SK-N-SH (cell line): Measurements from ENCODE around the gene MPC2. TPM values are rescaled to one million over a fixed set of nuclear protein-coding genes. Genes with fewer than 3 reads are reported as not detected.

Experiments
- CTCF ChIA-PET: fragments of 300-600, 350-600 bp; formaldehyde crosslinking; extraction: SDS; loops from one replicate; lab custom pipeline; 2021; lab: Yijun Ruan, JAX
- POLR2A ChIA-PET: fragments of 350-600 bp; sonication (Branson Sonifier 250); formaldehyde crosslinking; extraction: SDS; loops from one replicate; lab custom pipeline; 2020; ENCODE audit warnings: antibody characterized with exemption, inconsistent platforms; lab: Yijun Ruan, JAX
- DNase-seq: peaks from one replicate; pipeline ENCODE4 v3.0.0; 2012
- H2AFZ ChIP-seq: fragments of 200-600 bp; sonication (generic); 2 replicates; pipeline ENCODE4 v1.8.1; 2016; ENCODE audit warnings: antibody characterized with exemption, mild to moderate bottlenecking, low read depth
- H3F3A ChIP-seq: fragments of 200-600 bp; sonication (generic); replicated peaks from 2 replicates; pipeline ENCODE3; 2016; ENCODE audit warnings: antibody characterized with exemption, mild to moderate bottlenecking; ENCODE audit not compliant: insufficient read depth
- H3K27ac ChIP-seq, 2 experiments: fragments of 200-500 bp in 1 of 2; fragments of 200-600 bp in 1 of 2; sonication (Bioruptor generic) in 1 of 2; sonication (generic), shearing (Covaris generic) in 1 of 2; 2 replicates each; pipeline versions ENCODE4 v1.5.1 to v1.6.1; 2014 to 2016; ENCODE audit warnings: low read depth in 2 of 2, inconsistent platforms in 1 of 2, low read length in 1 of 2, mild to moderate bottlenecking in 1 of 2, mixed read lengths in 1 of 2
- H3K27me3 ChIP-seq: fragments of 200-600 bp; sonication (generic), shearing (Covaris generic); 2 replicates; pipeline ENCODE4 v1.6.1; 2016; ENCODE audit warnings: mixed run types; ENCODE audit not compliant: insufficient read depth
- H3K36me3 ChIP-seq, 2 experiments: fragments of 200-500 bp in 1 of 2; fragments of 200-600 bp in 1 of 2; sonication (Bioruptor generic) in 1 of 2; sonication (generic) in 1 of 2; replicated peaks in 1 of 2; 2 replicates each; pipeline versions ENCODE3 to v1.5.1; 2014 to 2016; ENCODE audit warnings: low read length in 1 of 2, mild to moderate bottlenecking in 1 of 2; ENCODE audit not compliant: insufficient read depth in 2 of 2, control insufficient read depth in 1 of 2
- H3K4me1 ChIP-seq, 2 experiments: fragments of 200-500 bp in 1 of 2; fragments of 200-600 bp in 1 of 2; sonication (Bioruptor generic) in 1 of 2; sonication (generic), shearing (Covaris generic) in 1 of 2; 2 replicates each; pipeline versions ENCODE4 v1.5.1 to v1.6.1; 2014 to 2016; ENCODE audit warnings: low read depth in 1 of 2, low read length in 1 of 2, mixed run types in 1 of 2; ENCODE audit not compliant: insufficient read depth in 2 of 2, control insufficient read depth in 1 of 2
- H3K4me2 ChIP-seq: fragments of 200-600 bp; sonication (generic), shearing (Covaris generic); 2 replicates; pipeline ENCODE4 v1.6.1; 2017; ENCODE audit warnings: mixed run types
- H3K4me3 ChIP-seq, 2 experiments: fragments of 200-500 bp in 1 of 2; fragments of 200-600 bp in 1 of 2; sonication (Bioruptor generic) in 1 of 2; sonication (generic), shearing (Covaris generic) in 1 of 2; 2 replicates each; pipeline versions ENCODE4 v1.5.1 to v1.8.1; 2014 to 2016; ENCODE audit warnings: low read depth in 2 of 2, inconsistent platforms in 1 of 2, low read length in 1 of 2, mild to moderate bottlenecking in 1 of 2, mixed read lengths in 1 of 2, moderate library complexity in 1 of 2
- H3K79me2 ChIP-seq: fragments of 200-600 bp; sonication (generic); 2 replicates; pipeline ENCODE4 v1.8.1; 2017; ENCODE audit warnings: mild to moderate bottlenecking; ENCODE audit not compliant: insufficient read depth
- H3K9ac ChIP-seq: fragments of 200-600 bp; sonication (generic); 2 replicates; pipeline ENCODE4 v1.6.1; 2017; ENCODE audit warnings: mixed run types
- H3K9me2 ChIP-seq: fragments of 200-600 bp; sonication (generic); 2 replicates; pipeline ENCODE4 v1.6.1; 2017; ENCODE audit warnings: mixed run types
- H3K9me3 ChIP-seq: fragments of 200-600 bp; sonication (generic); 2 replicates; pipeline ENCODE4 v1.6.1; 2017; ENCODE audit warnings: mixed run types, mild to moderate bottlenecking, moderate library complexity
- H4K20me1 ChIP-seq: fragments of 200-600 bp; sonication (generic); 2 replicates; pipeline ENCODE4 v1.6.1; 2017; ENCODE audit warnings: mild to moderate bottlenecking, mixed run types; ENCODE audit not compliant: insufficient read depth
- CHD2 ChIP-seq: fragments of 150-350 bp; IDR thresholded peaks from 2 replicates; pipeline ENCODE4 v1.6.1; 2018; ENCODE audit warnings: low read length; ENCODE audit not compliant: partially characterized antibody
- FOXJ3 ChIP-seq: sonication (generic); formaldehyde crosslinking; IDR thresholded peaks from 2 replicates; pipeline ENCODE4 v1.5.1; 2020; ENCODE audit warnings: mild to moderate bottlenecking, missing genetic modification reagents
- GATA2 ChIP-seq: sonication (generic); formaldehyde crosslinking; IDR thresholded peaks from 2 replicates; pipeline ENCODE4 v1.5.0; 2020; ENCODE audit warnings: mild to moderate bottlenecking, missing genetic modification reagents
- JUND ChIP-seq: IDR thresholded peaks from 2 replicates; pipeline ENCODE4 v1.4.0; 2012
- MEF2A ChIP-seq: IDR thresholded peaks from 2 replicates; pipeline ENCODE4 v1.4.0; 2012; ENCODE audit warnings: low read depth, borderline replicate concordance
- NFIC ChIP-seq: IDR thresholded peaks from 2 replicates; pipeline ENCODE4 v1.4.0; 2012; ENCODE audit warnings: borderline replicate concordance
- RAD21 ChIP-seq: IDR thresholded peaks from 2 replicates; pipeline ENCODE4 v1.6.1; 2012; ENCODE audit warnings: mild to moderate bottlenecking, low read length
- RCOR1 ChIP-seq: fragments of 150-350 bp; IDR thresholded peaks from 2 replicates; pipeline ENCODE4 v1.6.1; 2017; ENCODE audit warnings: antibody characterized with exemption, low read length
- RFX5 ChIP-seq: IDR thresholded peaks from 2 replicates; pipeline ENCODE4 v1.6.1; 2012; ENCODE audit warnings: mild to moderate bottlenecking, improper control_type of control experiment, low read length
- SMC3 ChIP-seq: IDR thresholded peaks from 2 replicates; pipeline ENCODE4 v1.6.1; 2012; ENCODE audit warnings: low read depth, low read length, improper control_type of control experiment
- TCF12 ChIP-seq: IDR thresholded peaks from 2 replicates; pipeline ENCODE4 v1.4.0; 2012
- TEAD4 ChIP-seq: IDR thresholded peaks from 2 replicates; pipeline ENCODE4 v1.4.0; 2012; ENCODE audit warnings: mild to moderate bottlenecking, borderline replicate concordance; ENCODE audit not compliant: insufficient read depth
- WGBS: methylation state at CpG from one replicate; pipeline ENCODE4 v1.1.6; 2017; ENCODE audit warnings: low lambda C conversion rate; 5-methylcytosine and 5-hydroxymethylcytosine counted together
- polyA plus RNA-seq, 3 experiments: library from polyadenylated mRNA; depleted of rRNA; stranded (reverse); fragments of >200 nt; gene quantifications; 2 replicates each; pipeline ENCODE4 v1.2.3, GENCODE V29; 2012
- TF ChIP-seq, protein P1 (sequence below): IDR thresholded peaks from 2 replicates; pipeline ENCODE4; 2012

The MPC2 gene
- polyA plus RNA-seq, 1 of the 3 experiments (the other 2 are of a cell fraction): 15.9 TPM

DNA sequence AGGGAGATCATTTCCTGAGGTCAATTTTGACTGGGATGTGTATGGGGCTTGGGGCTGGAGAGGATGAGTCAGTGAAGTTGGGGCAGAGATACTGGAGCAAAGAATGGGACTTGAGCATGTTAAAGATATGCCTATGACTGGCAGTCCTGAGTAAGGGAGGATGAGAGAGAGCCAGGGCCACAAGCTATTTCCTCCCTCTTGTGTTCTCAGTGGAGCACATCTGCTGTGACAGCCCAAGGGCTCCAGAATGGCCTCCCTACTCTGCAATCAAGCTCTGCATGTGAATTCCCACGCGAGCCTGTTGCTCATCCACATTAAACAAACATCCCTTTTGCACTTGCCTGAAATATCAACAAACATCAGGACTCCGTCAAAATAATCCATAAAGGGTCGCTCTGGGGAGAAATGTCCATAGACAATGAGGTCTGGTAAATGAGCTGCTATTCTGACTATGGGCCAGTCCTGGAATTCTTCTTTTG, 32.2 kb downstream of the MPC2 start (continued):
- no peak for TF ChIP-seq JUND
- no peak for TF ChIP-seq FOXJ3 (CRISPR knock-in tag)

DNA sequence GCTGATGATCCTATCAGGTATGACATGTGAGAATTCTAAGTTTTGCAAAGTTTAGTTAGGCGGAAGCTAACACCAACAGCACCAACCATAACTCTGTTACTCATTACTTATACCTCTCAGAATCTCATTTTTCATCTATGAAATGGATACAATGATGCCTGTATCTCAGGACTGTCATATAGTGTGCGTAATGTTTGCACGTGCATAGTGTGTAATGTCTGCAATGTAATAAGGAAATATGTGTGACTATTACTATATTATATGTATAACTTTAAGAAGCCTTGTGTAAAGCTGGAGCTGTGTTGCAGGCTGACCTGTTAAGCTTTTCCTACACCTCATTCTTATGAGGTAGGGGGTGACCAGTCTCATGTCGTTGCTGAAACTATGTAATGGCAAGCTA, 36.0 kb downstream of the MPC2 start:
- CTCF ChIA-PET: no interaction called here
- TF ChIP-seq FOXJ3 (CRISPR knock-in tag) (no peak), MEF2A (no peak), NFIC (no peak), GATA2 (CRISPR knock-in tag) (no peak), RFX5 (no peak), CHD2 (no peak), TCF12 (no peak), RAD21 (no peak)
- TF ChIP-seq, protein P1, sequence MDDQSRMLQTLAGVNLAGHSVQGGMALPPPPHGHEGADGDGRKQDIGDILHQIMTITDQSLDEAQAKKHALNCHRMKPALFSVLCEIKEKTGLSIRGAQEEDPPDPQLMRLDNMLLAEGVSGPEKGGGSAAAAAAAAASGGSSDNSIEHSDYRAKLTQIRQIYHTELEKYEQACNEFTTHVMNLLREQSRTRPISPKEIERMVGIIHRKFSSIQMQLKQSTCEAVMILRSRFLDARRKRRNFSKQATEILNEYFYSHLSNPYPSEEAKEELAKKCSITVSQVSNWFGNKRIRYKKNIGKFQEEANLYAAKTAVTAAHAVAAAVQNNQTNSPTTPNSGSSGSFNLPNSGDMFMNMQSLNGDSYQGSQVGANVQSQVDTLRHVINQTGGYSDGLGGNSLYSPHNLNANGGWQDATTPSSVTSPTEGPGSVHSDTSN: no peak
- TF ChIP-seq, all 33 proteins: peak for 0

DNA sequence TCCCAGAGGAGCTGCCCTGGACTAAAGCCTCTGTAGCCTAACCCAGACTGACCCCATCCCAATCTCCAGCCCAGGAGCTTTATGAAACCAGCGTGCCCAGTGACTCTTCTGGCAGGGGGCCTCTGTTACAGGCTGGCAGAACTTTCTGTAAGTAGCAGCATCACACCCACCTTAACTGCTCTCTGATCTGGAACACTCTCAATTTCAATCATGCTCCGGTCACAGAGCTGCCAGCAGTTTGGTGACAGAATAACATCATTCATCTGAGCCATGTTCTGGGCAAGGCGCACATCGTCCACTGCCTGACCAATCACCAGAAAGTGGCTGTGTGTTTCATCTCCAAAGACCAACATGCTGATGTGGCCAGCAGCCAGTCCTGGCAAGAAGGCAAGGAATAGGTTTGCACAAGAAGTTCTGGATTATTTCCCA, 37.6 kb downstream of the MPC2 start:
- ChIA-PET POLR2A (no interaction called here), CTCF (no interaction called here)
- Histone ChIP-seq H3K4me2 (no peak overlapping the region), H3K27me3 (no peaks in the 10 kb centered on the region), H3K9me2 (no peaks in the 10 kb centered on the region), H3K27ac (no peak overlapping the region), H3K9ac (no peak overlapping the region), H3F3A (no peaks in the 10 kb centered on the region), H3K9me3 (no peaks in the 10 kb centered on the region), H2AFZ (no peak overlapping the region), H3K4me1 (no peaks in the 10 kb centered on the region), H4K20me1 (no peaks in the 10 kb centered on the region), H3K4me3 (no peak overlapping the region), H3K36me3 (no peaks in the 10 kb centered on the region), H3K79me2 (no peaks in the 10 kb centered on the region)
- TF ChIP-seq RCOR1: no peak
- TF ChIP-seq SMC3: no peak
- TF ChIP-seq, protein P1: no peak
- TF ChIP-seq TCF12: no peak
- TF ChIP-seq RFX5: no peak
- no peak for TF ChIP-seq TEAD4
- no peak for DNase-seq
- WGBS: 83% methylated on average over 4 of the region's 4 CpGs

More for the DNA sequence above, 36.0 kb downstream of the MPC2 start:
- no peak overlapping the region for H3K4me3 ChIP-seq
- H3K4me2 ChIP-seq: no peak overlapping the region
- no peaks in the 10 kb centered on the region; a peak in 1 of 4 replicates for H3K4me1 ChIP-seq
- H3K9me3 ChIP-seq: no peaks in the 10 kb centered on the region
- no peak overlapping the region for H3K9ac ChIP-seq
- no peaks in the 10 kb centered on the region for H3K9me2 ChIP-seq
- 96% methylated on average over 4 of the region's 4 CpGs for WGBS
- no peaks in the 10 kb centered on the region for H3K27me3 ChIP-seq
- no peaks in the 10 kb centered on the region for H3K79me2 ChIP-seq
- POLR2A ChIA-PET: no interaction called here
- no peak overlapping the region for H3K27ac ChIP-seq
- no peak for DNase-seq
- H3F3A ChIP-seq: no peaks in the 10 kb centered on the region
- no peak overlapping the region for H2AFZ ChIP-seq
- no peaks in the 10 kb centered on the region for H3K36me3 ChIP-seq
- H4K20me1 ChIP-seq: no peaks in the 10 kb centered on the region
